GM18873 (cell line): Measurements from ENCODE around the gene KRT81.
"Not testable (repeated sequence)": the region's sequence is repeated elsewhere in the genome, so short reads cannot be mapped to it uniquely, and the experiment has no call there.

Experiments used
- ATAC-seq: cut with Tn5 transposase; IDR thresholded peaks from one replicate; pipeline ENCODE4 v1.9.1; 2021; ENCODE audit warnings: mild to moderate bottlenecking, moderate library complexity, moderate number of reproducible peaks; ENCODE audit not compliant: unreplicated experiment, low FRiP score

KRT81 gene

DNA sequence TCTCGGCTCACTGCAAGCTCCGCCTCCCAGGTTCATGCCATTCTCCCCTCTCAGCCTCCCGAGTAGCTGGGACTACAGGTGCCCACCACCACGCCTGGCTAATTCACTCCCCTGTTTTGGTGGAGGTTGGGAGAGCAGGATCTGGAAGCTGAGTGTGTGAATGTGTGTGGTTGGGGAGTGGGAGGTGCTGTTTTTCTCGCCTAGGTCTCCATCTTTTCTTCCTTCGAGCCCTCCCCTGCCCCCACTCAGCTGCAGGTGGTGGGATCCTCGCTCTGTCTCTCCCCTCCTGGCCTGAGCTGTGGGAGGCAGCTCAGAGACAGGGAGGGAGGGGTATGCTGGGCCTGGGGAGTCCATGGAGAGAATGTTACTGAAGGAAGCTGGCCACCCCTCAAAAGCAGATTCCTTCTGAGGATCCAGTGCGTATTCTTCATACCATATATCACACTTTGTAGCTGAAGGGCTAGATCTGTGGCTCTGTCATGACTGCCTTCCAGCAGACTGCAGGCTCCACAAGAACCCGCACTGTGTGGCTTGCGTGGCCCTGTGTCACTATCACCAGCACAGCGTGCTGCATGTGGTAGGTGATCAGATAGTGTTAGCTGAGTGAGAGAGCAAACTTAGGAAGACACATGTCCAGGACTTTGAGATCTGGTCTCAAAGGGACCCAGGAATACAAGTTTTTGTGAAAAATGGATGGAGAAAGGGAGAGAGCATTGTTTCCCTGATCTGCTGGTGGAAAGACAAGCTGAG, 27.1 kb upstream of the KRT81 start:
- ATAC-seq: no peak

DNA sequence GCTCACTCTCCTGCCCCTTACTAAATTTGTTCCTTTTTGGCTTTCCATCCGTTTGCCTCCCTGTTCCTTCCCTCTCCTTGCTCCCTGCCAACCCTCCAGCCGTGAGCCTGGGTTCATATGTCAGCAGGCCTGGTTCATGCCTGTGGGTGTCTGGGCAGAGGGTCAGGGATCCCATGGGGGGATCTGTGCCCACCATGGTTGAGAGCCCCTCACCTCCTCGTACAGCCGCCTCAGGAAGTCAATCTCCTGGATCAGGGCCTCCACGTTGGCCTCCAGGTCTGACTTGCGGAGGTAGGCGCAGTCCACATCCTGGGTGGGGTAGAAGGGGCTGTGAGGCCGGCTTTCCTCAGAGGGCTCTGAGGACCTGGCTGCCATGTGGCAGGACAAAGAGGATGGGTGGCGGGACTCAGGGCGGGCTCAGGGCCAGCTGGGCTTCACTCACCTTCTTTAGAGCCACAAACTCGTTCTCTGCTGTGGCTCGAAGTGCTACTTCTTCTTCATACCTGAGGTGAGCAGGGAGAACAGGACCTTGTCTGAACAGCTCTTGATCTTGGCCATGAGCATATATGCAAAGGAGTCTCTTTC, 26.2 kb upstream of the KRT81 start:
- ATAC-seq: no peak

DNA sequence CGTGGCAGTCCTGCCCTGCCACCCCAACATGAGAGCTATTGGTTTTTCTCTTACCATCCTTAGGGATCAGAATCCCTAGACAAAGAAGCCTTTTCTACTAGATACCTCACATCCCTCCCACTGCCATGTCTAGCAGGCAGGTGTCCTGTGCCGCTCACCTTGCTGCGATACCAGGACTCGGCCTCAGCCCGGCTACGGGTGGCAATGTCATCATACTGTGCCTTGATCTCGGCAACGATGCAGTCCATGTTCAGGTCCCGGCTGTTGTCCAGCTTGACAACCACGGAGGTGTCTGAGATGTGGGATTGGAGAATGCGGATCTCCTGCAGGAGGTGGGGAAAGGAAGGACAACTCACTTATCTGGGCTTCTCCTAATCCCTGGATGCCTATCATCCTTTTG, 25.4 kb upstream of the KRT81 start:
- ATAC-seq: no peak

DNA sequence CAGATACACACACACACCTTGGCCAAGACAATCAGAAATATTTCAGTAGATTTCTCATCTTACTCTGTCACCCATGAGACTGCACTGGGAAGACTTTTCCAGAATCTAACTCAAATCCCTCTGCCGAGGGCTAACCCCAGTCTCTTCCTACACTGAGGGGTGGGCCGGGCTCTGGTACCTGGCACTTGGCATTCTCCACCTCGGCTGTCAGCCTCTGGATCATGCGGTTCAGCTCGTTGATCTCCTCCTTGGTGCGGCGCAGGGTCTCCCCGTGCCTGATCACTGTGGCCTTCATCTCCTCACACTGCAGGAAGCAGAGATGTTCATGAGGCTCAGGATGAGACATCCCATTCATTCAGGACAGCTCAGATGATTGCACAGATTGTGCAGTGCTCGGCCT, 25.0 kb upstream of the KRT81 start:
- ATAC-seq: no peak

DNA sequence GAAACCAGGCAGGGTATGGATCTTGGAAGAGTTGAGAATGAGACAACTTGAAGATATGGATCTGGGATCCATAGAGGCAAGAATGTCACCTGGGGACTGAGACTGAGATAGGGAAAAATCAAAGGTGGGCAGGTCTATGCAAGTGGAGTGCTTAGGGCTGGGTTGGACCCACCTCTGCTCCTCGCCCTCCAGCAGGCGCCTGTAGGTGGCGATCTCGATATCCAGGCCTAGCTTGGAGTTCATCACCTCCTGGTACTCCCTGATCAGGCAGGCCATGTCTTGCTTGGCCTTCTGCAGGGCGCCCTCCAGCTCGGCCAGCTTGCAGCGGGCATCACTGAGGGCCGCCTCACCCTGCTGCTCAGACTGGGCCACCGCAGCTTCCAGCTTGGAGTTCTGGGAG, 24.4 kb upstream of the KRT81 start:
- not testable (repeated sequence) for ATAC-seq

DNA sequence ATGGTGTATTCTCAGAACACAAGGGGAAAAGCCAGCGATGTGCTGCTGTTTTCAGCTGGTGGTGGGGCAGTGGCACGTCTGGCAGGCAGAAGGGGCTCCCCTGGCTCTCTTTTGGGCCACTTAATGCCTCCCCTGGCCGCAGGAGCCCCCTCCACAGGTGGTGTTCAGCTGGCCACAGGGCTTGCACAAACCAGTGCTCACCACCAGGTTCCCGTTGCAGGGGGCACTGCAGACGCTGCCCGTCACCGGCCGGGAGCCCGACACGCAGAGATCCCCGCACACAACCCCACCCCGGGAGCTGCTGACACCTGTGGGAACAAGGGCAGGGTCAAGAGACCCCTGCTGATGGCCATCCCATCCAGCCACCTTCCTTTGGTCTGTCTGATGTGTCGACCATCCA, 23.2 kb upstream of the KRT81 start:
- no peak for ATAC-seq

DNA sequence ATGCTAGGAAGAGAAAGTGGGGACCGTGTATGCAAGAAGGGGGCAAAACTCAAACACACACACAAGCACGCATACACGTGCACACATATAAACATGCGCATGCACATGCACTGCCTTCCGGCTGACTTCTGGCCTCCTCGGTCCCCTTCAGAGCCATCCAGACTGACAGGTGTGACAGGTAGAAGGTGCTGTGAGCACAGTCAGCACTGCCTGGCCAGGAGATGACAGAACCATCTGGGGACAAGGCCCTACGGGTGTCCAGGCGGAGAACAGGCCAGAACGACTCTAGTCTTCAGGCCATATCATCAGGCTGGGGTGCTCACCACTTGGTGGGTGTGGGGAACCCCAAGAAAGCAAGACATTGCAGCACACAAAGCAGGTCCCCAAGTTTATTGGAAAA, 22.6 kb upstream of the KRT81 start:
- ATAC-seq: no peak

DNA sequence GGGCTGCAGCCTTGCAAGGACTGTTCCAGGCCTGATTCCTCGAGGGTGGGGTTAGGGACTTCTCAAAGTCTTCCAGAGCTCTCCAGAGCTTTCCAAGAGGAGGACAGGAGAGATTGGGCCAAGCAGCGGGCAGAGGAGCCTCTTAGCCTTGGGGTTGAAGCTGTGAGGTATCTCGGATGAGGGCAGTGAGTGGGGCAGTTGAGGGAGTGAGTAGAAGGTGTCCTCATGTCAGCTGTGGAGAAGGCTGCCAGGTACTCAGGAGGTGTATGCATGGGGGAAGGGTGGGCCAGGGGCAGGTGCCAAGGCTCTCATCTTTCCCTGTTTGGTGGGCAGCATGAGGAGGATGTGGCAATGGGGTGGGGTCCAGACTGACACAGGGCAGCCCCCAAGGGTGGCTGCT, 22.1 kb upstream of the KRT81 start:
- no peak for ATAC-seq

DNA sequence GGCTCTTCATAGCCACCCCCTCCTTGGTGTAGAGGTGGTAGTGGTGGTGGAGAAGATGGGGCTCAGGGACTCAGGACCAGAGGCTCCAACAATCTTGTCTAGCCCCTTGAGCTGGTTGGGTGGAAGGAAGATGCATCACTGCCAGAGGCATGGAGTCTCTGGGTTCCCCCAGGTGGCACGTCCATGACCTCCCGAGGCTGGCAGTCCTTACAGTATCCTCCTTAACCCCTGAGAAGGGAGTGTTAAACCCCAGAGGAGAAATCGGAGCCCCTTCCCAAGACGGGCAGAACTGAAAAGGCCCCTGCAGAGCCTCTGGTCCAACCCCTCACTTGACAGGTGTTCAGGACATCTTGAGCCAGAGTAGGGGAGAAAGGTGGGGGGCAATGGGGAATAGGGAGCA, 20.8 kb upstream of the KRT81 start:
- no peak for ATAC-seq

DNA sequence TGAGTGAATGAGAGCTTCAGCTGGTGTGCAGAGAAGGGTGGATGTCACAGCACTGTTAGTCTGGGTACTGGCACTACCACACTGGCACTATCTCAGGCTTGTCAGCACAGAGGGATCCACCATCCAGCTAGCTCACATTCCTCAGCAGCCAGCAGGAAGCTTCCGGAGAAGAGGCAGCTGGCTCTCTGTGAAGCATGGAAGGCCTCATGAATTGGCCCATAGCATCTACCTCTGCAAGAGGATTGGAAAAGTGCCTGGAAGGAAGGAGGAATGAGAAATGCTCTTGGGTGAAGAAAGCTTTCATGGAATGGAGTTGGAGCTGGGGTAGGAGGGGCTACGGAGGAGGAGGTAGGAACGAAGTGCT, 19.9 kb upstream of the KRT81 start:
- no peak for ATAC-seq

DNA sequence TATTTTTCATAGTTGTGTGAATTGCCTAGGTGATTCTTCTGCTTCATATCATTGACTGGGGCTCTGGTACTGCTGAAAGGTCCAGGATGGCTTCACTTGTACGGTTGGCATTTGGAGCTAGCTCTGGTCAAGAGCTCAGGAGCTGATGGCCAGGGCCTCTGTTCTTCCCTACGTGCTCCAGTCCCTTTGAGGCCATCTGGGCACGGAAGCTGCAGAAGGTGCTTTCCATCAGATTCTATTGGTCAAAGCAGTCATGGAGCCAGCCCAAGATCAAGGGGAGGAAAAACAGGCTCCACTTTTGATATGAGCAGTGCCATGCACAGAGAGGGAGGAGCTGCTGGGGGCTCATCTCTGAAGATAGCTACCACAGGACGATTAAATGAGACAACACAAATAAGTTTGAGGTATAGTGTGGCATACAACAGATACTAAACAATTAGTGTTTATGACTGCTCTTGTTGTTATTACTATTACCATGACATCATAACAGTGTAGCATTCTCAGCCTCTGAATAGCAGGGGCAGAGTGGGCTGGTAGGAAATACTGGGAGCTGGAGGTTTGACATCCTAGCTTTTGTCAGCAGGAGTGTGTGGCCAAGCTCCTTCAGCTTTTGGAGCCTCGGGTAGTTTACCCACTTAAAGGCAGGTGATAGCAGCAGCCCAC, 19.4 kb upstream of the KRT81 start:
- ATAC-seq: no peak

DNA sequence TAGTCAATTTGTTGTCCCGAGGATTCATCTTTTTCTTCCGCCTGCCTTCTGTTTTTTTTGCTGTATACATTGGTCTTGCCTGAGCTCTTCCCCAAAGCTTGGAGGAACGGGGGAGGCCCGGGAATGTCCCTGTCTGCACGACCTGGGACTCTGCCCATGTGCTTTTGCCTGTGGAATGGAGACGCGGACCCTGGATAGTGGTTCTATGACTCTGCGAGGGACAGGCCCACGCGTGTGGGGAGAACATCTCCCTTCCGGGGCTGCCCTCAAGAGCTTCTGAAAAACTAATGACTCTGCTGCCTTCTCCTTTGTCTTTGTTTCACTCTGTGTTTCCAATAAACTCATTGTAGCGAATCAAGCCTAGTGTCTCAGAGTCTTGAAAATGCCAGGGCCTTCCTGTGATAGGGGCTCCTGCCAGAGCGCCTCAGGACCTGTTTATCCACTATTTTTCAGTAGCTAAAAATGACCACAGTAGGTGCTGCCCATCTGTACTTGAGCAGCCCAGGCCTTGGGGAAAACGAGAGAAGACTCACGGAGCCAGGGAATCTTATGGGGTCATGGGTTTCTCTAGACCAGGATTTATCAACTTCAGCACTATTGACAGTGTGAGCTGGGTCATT, 17.6 kb upstream of the KRT81 start:
- ATAC-seq: no peak

DNA sequence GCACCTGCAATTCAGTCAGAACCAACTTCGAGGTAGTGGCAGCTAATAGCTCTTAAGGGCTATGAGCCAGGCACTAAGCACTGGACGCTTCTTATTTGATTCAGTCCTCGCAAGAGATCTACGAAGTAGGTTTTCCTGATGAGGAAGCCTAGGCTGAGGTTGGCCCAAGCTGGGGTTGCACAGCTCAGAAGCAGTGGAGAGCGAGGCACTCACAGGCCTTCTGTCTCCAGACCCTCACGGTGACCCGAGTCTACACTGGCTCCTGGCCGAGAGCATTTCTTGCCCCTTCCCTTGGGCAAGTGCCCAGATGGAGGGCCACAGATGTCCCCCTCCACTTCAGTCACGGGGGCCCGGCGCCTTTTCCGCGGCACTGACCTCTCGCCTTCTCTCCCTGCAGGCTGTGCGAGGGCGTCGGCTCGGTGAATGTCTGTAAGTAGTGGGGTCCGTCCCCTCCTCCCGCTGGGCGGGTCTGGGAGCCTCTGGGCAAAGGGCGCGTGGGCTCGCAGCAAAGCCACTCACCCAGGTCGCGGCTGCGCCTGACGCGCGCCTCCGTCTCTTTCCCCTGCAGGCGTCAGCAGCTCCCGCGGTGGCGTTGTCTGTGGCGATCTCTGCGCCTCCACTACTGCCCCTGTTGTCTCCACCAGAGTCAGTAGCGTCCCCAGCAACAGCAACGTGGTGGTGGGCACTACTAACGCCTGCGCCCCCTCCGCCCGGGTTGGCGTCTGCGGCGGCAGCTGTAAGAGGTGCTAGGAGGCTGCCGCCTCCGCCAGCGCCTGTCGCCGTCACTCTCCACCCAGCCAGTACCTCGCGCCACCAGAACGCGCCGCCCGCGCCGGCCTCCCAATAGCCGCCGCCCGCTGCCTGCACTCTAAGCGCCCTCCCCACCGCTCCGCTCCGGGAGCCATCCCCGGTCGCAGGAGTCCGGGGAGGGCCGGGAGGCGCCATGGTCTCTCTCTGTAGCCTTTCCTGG, 16.8 kb upstream of the KRT81 start:
- ATAC-seq: no peak

DNA sequence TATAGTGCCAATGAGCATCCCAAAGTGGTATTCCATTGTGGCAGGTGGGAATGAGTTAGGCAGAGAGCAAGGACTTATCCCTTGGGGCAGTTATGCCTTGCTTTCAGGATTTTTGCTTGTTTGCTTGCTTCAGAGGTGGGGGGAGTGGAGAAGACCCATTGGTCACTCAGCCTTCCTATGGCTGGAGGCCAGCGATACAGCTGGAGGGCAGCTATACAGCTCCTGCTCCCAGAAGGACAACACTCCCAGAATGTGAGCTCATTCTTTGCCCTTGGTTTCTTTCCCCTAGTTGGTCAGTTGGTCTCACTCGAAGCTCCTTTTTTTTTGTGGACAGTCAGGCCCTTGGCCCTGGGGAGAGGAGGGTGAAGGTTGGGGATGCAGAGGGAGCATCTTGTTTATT, 15.4 kb upstream of the KRT81 start:
- no peak for ATAC-seq

DNA sequence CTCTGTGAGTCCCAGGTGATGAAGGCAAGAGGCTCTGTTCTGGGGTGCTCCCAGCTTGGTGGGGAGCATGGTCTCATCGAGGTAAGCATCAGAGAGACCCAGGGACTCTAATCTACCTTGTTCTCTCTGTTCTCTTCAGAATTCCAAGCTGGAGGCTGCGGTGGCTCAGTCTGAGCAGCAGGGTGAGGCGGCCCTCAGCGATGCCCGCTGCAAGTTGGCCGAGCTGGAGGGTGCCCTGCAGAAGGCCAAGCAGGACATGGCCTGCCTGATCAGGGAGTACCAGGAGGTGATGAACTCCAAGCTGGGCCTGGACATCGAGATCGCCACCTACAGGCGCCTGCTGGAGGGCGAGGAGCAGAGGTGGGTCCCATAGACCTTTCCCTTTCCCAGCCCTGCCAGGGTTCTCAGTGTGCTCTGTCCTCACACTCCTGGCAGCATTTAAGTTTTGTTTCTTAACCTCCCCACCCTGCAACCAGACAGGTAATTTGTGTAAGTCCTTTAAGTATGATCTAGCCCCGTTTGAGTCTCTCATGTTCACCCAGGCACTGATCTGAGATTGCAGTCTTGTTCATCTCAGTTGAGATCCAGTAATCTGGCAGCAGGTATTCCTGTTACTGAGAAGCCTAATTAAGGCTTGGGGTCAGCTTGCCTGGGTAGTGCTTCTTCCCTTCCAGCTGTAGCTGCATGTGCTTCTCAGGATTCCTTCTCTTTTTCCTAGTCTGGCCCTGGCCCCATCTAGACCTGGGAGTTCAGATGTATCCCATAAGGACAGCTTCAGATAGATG, 14.8 kb upstream of the KRT81 start:
- no peak for ATAC-seq

DNA sequence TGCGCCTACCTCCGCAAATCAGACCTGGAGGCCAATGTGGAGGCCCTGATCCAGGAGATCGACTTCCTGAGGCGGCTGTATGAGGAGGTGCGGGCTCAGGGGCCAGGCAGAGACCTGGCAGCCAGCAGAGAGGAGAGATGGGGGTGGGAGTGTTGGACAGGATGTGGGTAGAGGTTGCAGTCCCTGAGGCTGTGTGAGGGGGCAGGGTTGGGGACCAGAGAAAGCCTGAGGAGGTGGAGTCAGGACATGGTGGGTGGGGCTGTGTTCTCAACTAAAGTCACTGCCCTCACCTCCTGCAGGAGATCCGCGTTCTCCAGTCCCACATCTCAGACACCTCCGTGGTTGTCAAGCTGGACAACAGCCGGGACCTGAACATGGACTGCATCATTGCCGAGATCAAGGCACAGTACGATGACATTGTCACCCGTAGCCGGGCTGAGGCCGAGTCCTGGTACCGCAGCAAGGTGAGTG, 13.6 kb upstream of the KRT81 start:
- ATAC-seq: not testable (repeated sequence)

DNA sequence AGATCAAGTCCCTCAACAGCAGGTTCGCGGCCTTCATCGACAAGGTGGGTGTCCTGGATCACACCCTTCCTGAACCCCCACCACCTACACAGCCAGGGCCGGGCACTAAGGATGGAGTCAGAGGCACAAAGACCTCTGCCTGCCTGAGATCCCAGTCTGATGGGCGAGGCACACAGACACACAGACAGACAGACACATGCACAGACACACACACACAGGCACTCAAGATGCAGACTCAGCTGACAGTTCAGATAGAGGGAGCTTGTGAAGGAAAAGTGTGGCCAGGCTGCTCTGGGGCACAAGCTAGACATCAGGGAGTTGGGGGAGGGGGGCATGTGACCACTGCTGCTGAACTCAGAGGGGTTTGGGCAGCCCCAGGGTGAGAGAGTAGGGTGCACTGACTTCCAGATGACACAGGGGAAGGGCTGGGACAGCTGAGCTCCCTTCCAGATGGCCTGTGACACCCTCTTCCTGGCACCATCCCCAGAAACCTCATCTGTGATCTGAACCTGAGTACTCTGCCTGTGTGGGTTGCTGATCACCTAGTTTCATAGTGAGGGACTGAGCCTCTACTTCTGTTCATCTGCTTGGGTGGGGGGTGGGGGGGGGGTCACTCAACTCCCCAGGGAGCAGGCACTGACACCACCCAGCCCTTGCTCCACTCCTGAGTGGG, 11.0 kb upstream of the KRT81 start:
- ATAC-seq: not testable (repeated sequence)

DNA sequence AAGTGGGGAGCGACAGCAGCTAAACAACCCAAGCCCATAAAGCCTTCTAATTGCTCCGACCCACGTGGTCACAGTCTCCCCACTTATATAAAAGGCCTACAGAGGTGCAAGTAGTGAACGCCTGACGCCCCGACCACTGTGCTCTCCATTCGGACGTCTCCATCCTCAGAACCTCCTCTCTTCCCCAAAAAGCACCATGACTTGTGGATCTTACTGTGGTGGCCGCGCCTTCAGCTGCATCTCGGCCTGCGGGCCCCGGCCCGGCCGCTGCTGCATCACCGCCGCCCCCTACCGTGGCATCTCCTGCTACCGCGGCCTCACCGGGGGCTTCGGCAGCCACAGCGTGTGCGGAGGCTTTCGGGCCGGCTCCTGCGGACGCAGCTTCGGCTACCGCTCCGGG, 10.4 kb upstream of the KRT81 start:
- not testable (repeated sequence) for ATAC-seq
